ENCODE results near the gene CGREF1.
A peak's percentile ranks its signal among the peaks of the same experiment; 100 is the strongest.

DNA sequence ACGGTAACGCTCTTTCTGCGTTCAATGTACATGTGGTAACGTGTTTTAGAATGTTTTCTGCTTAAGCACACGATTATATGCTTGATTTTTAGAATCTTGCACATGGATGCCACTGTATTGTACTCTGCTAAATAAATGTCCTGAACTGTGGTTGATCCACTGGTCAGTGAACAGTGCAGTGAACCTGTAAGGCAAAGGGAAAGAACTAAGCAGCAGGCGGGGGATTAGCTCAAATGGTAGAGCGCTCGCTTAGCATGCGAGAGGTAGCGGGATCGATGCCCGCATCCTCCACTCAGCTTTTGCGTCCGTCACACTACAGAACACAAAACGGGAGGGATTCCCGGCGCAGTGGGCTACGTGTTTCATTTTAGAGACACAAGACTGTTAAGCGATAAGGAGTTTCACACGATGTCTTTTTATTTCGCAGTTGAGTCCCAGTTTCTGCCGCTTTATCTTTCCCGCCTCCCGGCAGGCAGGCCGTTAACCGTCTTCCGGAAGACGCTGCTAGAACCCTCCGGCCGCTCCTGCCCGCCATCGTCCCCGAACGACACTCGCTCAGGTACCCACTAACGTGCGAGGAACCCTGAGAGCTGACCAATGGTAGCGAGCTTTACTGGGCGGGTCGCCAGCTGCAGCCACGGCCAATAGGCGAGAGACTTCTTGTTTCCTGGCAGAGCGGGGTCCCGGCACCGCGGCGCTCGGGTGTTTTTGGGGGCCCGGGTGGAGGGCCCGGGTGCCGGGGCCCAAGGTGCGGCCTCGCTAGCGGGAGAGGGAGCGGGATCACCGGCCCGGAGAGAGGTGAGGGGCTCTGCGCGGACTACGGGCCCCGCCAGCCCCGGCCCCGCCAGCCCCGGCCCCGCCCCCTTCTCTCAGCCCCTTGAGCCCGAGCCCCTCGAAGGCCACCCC lies 67.7 kb downstream of the CGREF1 start, which contains the start of gene AGBL5:
- TF ChIP-seq, protein P1, sequence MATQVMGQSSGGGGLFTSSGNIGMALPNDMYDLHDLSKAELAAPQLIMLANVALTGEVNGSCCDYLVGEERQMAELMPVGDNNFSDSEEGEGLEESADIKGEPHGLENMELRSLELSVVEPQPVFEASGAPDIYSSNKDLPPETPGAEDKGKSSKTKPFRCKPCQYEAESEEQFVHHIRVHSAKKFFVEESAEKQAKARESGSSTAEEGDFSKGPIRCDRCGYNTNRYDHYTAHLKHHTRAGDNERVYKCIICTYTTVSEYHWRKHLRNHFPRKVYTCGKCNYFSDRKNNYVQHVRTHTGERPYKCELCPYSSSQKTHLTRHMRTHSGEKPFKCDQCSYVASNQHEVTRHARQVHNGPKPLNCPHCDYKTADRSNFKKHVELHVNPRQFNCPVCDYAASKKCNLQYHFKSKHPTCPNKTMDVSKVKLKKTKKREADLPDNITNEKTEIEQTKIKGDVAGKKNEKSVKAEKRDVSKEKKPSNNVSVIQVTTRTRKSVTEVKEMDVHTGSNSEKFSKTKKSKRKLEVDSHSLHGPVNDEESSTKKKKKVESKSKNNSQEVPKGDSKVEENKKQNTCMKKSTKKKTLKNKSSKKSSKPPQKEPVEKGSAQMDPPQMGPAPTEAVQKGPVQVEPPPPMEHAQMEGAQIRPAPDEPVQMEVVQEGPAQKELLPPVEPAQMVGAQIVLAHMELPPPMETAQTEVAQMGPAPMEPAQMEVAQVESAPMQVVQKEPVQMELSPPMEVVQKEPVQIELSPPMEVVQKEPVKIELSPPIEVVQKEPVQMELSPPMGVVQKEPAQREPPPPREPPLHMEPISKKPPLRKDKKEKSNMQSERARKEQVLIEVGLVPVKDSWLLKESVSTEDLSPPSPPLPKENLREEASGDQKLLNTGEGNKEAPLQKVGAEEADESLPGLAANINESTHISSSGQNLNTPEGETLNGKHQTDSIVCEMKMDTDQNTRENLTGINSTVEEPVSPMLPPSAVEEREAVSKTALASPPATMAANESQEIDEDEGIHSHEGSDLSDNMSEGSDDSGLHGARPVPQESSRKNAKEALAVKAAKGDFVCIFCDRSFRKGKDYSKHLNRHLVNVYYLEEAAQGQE (IDR thresholded peaks at IDR 0.05; ENCODE audit: insufficient replicate concordance, low read depth), result no peak
- TF ChIP-seq, protein P2, sequence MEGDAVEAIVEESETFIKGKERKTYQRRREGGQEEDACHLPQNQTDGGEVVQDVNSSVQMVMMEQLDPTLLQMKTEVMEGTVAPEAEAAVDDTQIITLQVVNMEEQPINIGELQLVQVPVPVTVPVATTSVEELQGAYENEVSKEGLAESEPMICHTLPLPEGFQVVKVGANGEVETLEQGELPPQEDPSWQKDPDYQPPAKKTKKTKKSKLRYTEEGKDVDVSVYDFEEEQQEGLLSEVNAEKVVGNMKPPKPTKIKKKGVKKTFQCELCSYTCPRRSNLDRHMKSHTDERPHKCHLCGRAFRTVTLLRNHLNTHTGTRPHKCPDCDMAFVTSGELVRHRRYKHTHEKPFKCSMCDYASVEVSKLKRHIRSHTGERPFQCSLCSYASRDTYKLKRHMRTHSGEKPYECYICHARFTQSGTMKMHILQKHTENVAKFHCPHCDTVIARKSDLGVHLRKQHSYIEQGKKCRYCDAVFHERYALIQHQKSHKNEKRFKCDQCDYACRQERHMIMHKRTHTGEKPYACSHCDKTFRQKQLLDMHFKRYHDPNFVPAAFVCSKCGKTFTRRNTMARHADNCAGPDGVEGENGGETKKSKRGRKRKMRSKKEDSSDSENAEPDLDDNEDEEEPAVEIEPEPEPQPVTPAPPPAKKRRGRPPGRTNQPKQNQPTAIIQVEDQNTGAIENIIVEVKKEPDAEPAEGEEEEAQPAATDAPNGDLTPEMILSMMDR (IDR thresholded peaks at IDR 0.05; ENCODE audit: insufficient read depth, low read length), result no peak
- TF ChIP-seq POLR2AphosphoS5 (IDR thresholded peaks at IDR 0.05; ENCODE audit: low read depth) (peak; percentile 74), GABPA (IDR thresholded peaks at IDR 0.05; ENCODE audit: low read depth) (no peak; the same call in 1 of the 2 replicates), SPI1 (IDR thresholded peaks at IDR 0.05; ENCODE audit: borderline replicate concordance, low read depth) (0 out of 2 replicates have a peak, but pooled peaks have one; percentile 6)

All from HL-60 (cell line).